ACC112 (cell line): ENCODE measurements around the gene TATDN2.
A peak's percentile ranks its signal among the peaks of the same experiment; 100 is the strongest.

Experiments used
- H2AFZ ChIP-seq: fragments of 200-600 bp; sonication (generic); one replicate; pipeline ENCODE4 v1.6.0; 2017; ENCODE audit warnings: antibody characterized with exemption, low read length; ENCODE audit not compliant: unreplicated experiment
- H3K27ac ChIP-seq: fragments of 200-600 bp; sonication (generic); 2 replicates; pipeline ENCODE4 v1.5.1; 2014; ENCODE audit warnings: low read depth, mild to moderate bottlenecking, antibody characterized with exemption, low read length, moderate library complexity
- H3K27me3 ChIP-seq: fragments of 200-600 bp; sonication (generic); 2 replicates; pipeline ENCODE4 v1.6.1; 2014; ENCODE audit warnings: mild to moderate bottlenecking, antibody characterized with exemption, low read length, moderate library complexity, mixed read lengths; ENCODE audit not compliant: insufficient read depth
- H3K36me3 ChIP-seq: fragments of 200-600 bp; sonication (generic); 2 replicates; pipeline ENCODE4 v1.6.1; 2016; ENCODE audit warnings: mild to moderate bottlenecking, antibody characterized with exemption, low read length, moderate library complexity, mixed read lengths; ENCODE audit not compliant: insufficient read depth
- H3K4me1 ChIP-seq: fragments of 200-600 bp; sonication (generic); one replicate; pipeline ENCODE4 v1.6.1; 2016; ENCODE audit warnings: low read length, mixed read lengths; ENCODE audit not compliant: insufficient read depth, unreplicated experiment, control insufficient read depth
- H3K4me3 ChIP-seq: fragments of 200-600 bp; sonication (generic); 2 replicates; pipeline ENCODE4 v1.5.1; 2014; ENCODE audit warnings: mild to moderate bottlenecking, low read depth, low read length
- H3K79me2 ChIP-seq: fragments of 200-600 bp; sonication (generic); one replicate; pipeline ENCODE4 v1.6.0; 2016; ENCODE audit warnings: low read length; ENCODE audit not compliant: control insufficient read depth, unreplicated experiment, insufficient read depth

The TATDN2 gene

GRCh38 chr3:10235551-10235950 lies 12.7 kb upstream of the TATDN2 start:
- Histone ChIP-seq H3K4me1 (no peaks in the 10 kb centered on the region), H3K4me3 (no peak overlapping the region), H2AFZ (no peak overlapping the region), H3K79me2 (no peaks in the 10 kb centered on the region), H3K27me3 (no peaks in the 10 kb centered on the region), H3K27ac (no peak overlapping the region), H3K36me3 (peaks cover 30% of the 10 kb centered on the region)

GRCh38 chr3:10238345-10239183 lies 9.7 kb upstream of the TATDN2 start:
- no peak overlapping the region for H2AFZ ChIP-seq
- no peak overlapping the region for H3K27ac ChIP-seq
- no peaks in the 10 kb centered on the region for H3K27me3 ChIP-seq
- H3K79me2 ChIP-seq, result no peaks in the 10 kb centered on the region
- peaks cover 45% of the 10 kb centered on the region for H3K36me3 ChIP-seq
- H3K4me3 ChIP-seq, result no peak overlapping the region
- no peaks in the 10 kb centered on the region for H3K4me1 ChIP-seq

- Histone ChIP-seq H3K27me3 (no peaks in the 10 kb centered on the region), H2AFZ (no peak overlapping the region), H3K4me3 (no peak overlapping the region), H3K27ac (no peak overlapping the region), H3K4me1 (no peaks in the 10 kb centered on the region), H3K79me2 (no peaks in the 10 kb centered on the region), H3K36me3 (peaks cover 50% of the 10 kb centered on the region)
Observed at GRCh38 chr3:10240799-10241198, 7.5 kb upstream of the TATDN2 start.

- Histone ChIP-seq H3K27me3 (no peaks in the 10 kb centered on the region), H3K27ac (no peak overlapping the region), H3K4me1 (no peaks in the 10 kb centered on the region), H2AFZ (no peak overlapping the region), H3K36me3 (peaks cover 45% of the 10 kb centered on the region), H3K79me2 (no peaks in the 10 kb centered on the region), H3K4me3 (no peak overlapping the region)
Observed at GRCh38 chr3:10242182-10243065, 5.8 kb upstream of the TATDN2 start.

- no peak overlapping the region for H3K4me3 ChIP-seq
- H3K36me3 ChIP-seq, result peaks cover 45% of the 10 kb centered on the region
- H3K79me2 ChIP-seq, result peaks cover 5% of the 10 kb centered on the region
- H3K27ac ChIP-seq, result no peak overlapping the region
- H3K4me1 ChIP-seq, result no peaks in the 10 kb centered on the region
- no peak overlapping the region for H2AFZ ChIP-seq
- no peaks in the 10 kb centered on the region for H3K27me3 ChIP-seq
Observed at GRCh38 chr3:10244009-10244408, 4.2 kb upstream of the TATDN2 start.

- H3K27me3 ChIP-seq, result no peaks in the 10 kb centered on the region
- peaks cover 17% of the 10 kb centered on the region for H3K79me2 ChIP-seq
- peaks cover 45% of the 10 kb centered on the region for H3K36me3 ChIP-seq
- H3K4me1 ChIP-seq, result peaks cover 1% of the 10 kb centered on the region
- no peak overlapping the region for H3K27ac ChIP-seq
- no peak overlapping the region for H3K4me3 ChIP-seq
- no peak overlapping the region for H2AFZ ChIP-seq
Observed at GRCh38 chr3:10245081-10245712, 3.1 kb upstream of the TATDN2 start.

GRCh38 chr3:10247679-10248183 lies 528 bp upstream of the TATDN2 start:
- peak overlapping the region; percentile 22; the same call in 1 of the 2 replicates for H3K27ac ChIP-seq
- H3K36me3 ChIP-seq, result peaks cover 37% of the 10 kb centered on the region

GRCh38 chr3:10248984-10249748 lies 907 bp downstream of the TATDN2 start:
- peak overlapping the region; percentile 85 for H3K4me3 ChIP-seq
- H3K27me3 ChIP-seq, result no peaks in the 10 kb centered on the region
- peak overlapping the region; percentile 43 for H3K27ac ChIP-seq
- H3K4me1 ChIP-seq, result peaks cover 13% of the 10 kb centered on the region
- H3K36me3 ChIP-seq, result peaks cover 33% of the 10 kb centered on the region
- H2AFZ ChIP-seq, result peak overlapping the region; percentile 2
- peaks cover 48% of the 10 kb centered on the region for H3K79me2 ChIP-seq

More at GRCh38 chr3:10247679-10248183, 528 bp upstream of the TATDN2 start:
- Histone ChIP-seq H3K27me3 (no peaks in the 10 kb centered on the region), H2AFZ (peak overlapping the region; percentile 27), H3K79me2 (peaks cover 35% of the 10 kb centered on the region), H3K4me1 (peaks cover 13% of the 10 kb centered on the region), H3K4me3 (peak overlapping the region; percentile 85)

- Histone ChIP-seq H3K27ac (peak overlapping the region; percentile 13; the same call in 1 of the 2 replicates), H3K36me3 (peaks cover 33% of the 10 kb centered on the region), H3K79me2 (peaks cover 54% of the 10 kb centered on the region)
Observed at GRCh38 chr3:10249833-10250232, 1.6 kb downstream of the TATDN2 start.

GRCh38 chr3:10251006-10251405 lies 2.7 kb downstream of the TATDN2 start:
- H3K27me3 ChIP-seq, result no peaks in the 10 kb centered on the region
- peaks cover 64% of the 10 kb centered on the region for H3K79me2 ChIP-seq
- H2AFZ ChIP-seq, result no peak overlapping the region
- peak overlapping the region; percentile 85 for H3K4me3 ChIP-seq
- no peak overlapping the region for H3K27ac ChIP-seq
- peaks cover 13% of the 10 kb centered on the region for H3K4me1 ChIP-seq
- peaks cover 25% of the 10 kb centered on the region for H3K36me3 ChIP-seq

More at GRCh38 chr3:10249833-10250232, 1.6 kb downstream of the TATDN2 start:
- Histone ChIP-seq H3K27me3 (no peaks in the 10 kb centered on the region), H3K4me3 (peak overlapping the region; percentile 85), H3K4me1 (peaks cover 13% of the 10 kb centered on the region), H2AFZ (no peak overlapping the region)
